Endothelial cell of umbilical vein (primary cell): ENCODE measurements around the gene TOP2A. TPM values are rescaled to one million over a fixed set of nuclear protein-coding genes. Genes with fewer than 3 reads are reported as not detected.

Source experiments
- BruUV-seq: library from RNA; stranded (reverse); fragments of 400-500 nt; replicated peaks from 2 replicates; lab custom pipeline; 2021; lab: Mats Ljungman, UMichigan
- CTCF ChIA-PET: fragments of 300-600, 350-600 bp; sonication (Branson Sonifier 250); formaldehyde crosslinking; loops from one replicate; lab custom pipeline; 2021; ENCODE audit warnings: antibody characterized with exemption, inconsistent platforms; lab: Charles Lee
- POLR2A ChIA-PET: fragments of 300-600, 350-600 bp; sonication (Branson Sonifier 250); formaldehyde crosslinking; loops from one replicate; lab custom pipeline; 2021; ENCODE audit warnings: antibody characterized with exemption, inconsistent platforms; lab: Charles Lee
- DNase-seq: peaks from one replicate; pipeline ENCODE4 v3.0.0-alpha.2; 2011; ENCODE audit warnings: low read depth, low spot score
- FAIRE-seq: peaks from 2 replicates; lab custom pipeline; 2011; peaks lifted over from hg19 to GRCh38; lab: Jason Lieb, UNC
- H2AFZ ChIP-seq: 2 replicates; pipeline ENCODE4 v1.6.0; 2012; ENCODE audit warnings: low read depth, low read length, control low read depth, inconsistent platforms
- H3K27ac ChIP-seq: 2 replicates; pipeline ENCODE4 v1.5.1; 2011; ENCODE audit warnings: low read depth, mild to moderate bottlenecking, control low read depth, low read length, moderate library complexity; ENCODE audit not compliant: insufficient read depth
- H3K27me3 ChIP-seq, 2 experiments: 2 replicates each; pipeline versions ENCODE4 v1.6.0 to v1.6.1; 2011; ENCODE audit warnings: low read length in 2 of 2, mixed read lengths in 1 of 2; ENCODE audit not compliant: control insufficient read depth in 2 of 2, insufficient read depth in 2 of 2
- H3K36me3 ChIP-seq, 2 experiments: 2 replicates in 1 of 2; 3 replicates in 1 of 2; pipeline ENCODE4 v1.5.1; 2011; ENCODE audit warnings: low read length in 2 of 2, mild to moderate bottlenecking in 1 of 2, moderate library complexity in 1 of 2; ENCODE audit not compliant: control insufficient read depth in 2 of 2, insufficient read depth in 2 of 2; ENCODE audit errors: extremely low read depth in 1 of 2
- H3K4me1 ChIP-seq: 3 replicates; pipeline ENCODE4 v1.5.1; 2011; ENCODE audit warnings: mild to moderate bottlenecking, low read length; ENCODE audit not compliant: control insufficient read depth, insufficient read depth; ENCODE audit errors: extremely low read depth
- H3K4me2 ChIP-seq: 2 replicates; pipeline ENCODE4 v1.6.1; 2011; ENCODE audit warnings: low read length, control low read depth, mixed read lengths; ENCODE audit not compliant: insufficient read depth
- H3K4me3 ChIP-seq, 3 experiments: fragments of 200-600 bp in 1 of 3; sonication (generic), shearing (Covaris generic) in 1 of 3; replicated peaks in 1 of 3; 2 replicates each; pipeline ENCODE4 v1.5.1; 2011 to 2016; ENCODE audit warnings: control low read depth in 3 of 3, low read length in 3 of 3, mild to moderate bottlenecking in 2 of 3, inconsistent platforms in 1 of 3, low read depth in 1 of 3, moderate library complexity in 1 of 3; ENCODE audit not compliant: insufficient read depth in 1 of 3
- H3K79me2 ChIP-seq: 2 replicates; pipeline ENCODE4 v1.6.0; 2012; ENCODE audit warnings: low read length, inconsistent platforms; ENCODE audit not compliant: control insufficient read depth, insufficient read depth
- H3K9ac ChIP-seq: replicated peaks from 2 replicates; pipeline ENCODE3; 2011; ENCODE audit warnings: low read length, control low read depth; ENCODE audit not compliant: insufficient read depth; ENCODE audit errors: extremely low read depth
- H3K9me1 ChIP-seq: replicated peaks from 3 replicates; pipeline ENCODE4 v1.6.0; 2011; ENCODE audit warnings: mild to moderate bottlenecking, low read length; ENCODE audit not compliant: control insufficient read depth, insufficient read depth; ENCODE audit errors: extremely low read depth
- H3K9me3 ChIP-seq: replicated peaks from 2 replicates; pipeline ENCODE4 v1.5.1; 2012; ENCODE audit warnings: low read length, inconsistent platforms; ENCODE audit not compliant: control insufficient read depth, insufficient read depth
- H4K20me1 ChIP-seq: replicated peaks from 2 replicates; pipeline ENCODE3; 2011; ENCODE audit warnings: mild to moderate bottlenecking, low read length; ENCODE audit not compliant: control insufficient read depth, insufficient read depth; ENCODE audit errors: extremely low read depth
- EZH2 ChIP-seq: IDR thresholded peaks from 2 replicates; pipeline ENCODE4 v1.6.1; 2012; ENCODE audit warnings: borderline replicate concordance, low read depth, mild to moderate bottlenecking, moderate library complexity, low read length, inconsistent platforms; ENCODE audit not compliant: severe bottlenecking
- FOS ChIP-seq: IDR thresholded peaks from 2 replicates; pipeline ENCODE4 v1.6.1; 2011; ENCODE audit warnings: mild to moderate bottlenecking, low read length, moderate library complexity, borderline replicate concordance; ENCODE audit not compliant: insufficient read depth
- GATA2 ChIP-seq: IDR thresholded peaks from 2 replicates; pipeline ENCODE4 v1.7.0; 2011; ENCODE audit warnings: low read depth, mild to moderate bottlenecking, moderate library complexity, mixed read lengths, low read length; ENCODE audit not compliant: insufficient read length, insufficient read depth
- JUN ChIP-seq: IDR thresholded peaks from 2 replicates; pipeline ENCODE4 v1.6.1; 2011; ENCODE audit warnings: borderline replicate concordance, low read depth; ENCODE audit not compliant: insufficient read length, insufficient read depth
- MYC ChIP-seq: IDR thresholded peaks from one replicate; pipeline ENCODE4 v1.6.1; 2011; ENCODE audit warnings: mild to moderate bottlenecking, low read depth, low read length
- POLR2A ChIP-seq: IDR thresholded peaks from 2 replicates; pipeline ENCODE4 v1.6.1; 2012; ENCODE audit warnings: low read depth, mild to moderate bottlenecking, control low read depth, low read length
- POLR2AphosphoS5 ChIP-seq: IDR thresholded peaks from 2 replicates; pipeline ENCODE4 v1.6.1; 2012; ENCODE audit warnings: low read depth, mild to moderate bottlenecking, control low read depth, low read length, moderate library complexity; ENCODE audit not compliant: insufficient read depth
- dilution Hi-C: fragments of 300-500 bp; cut with MboI; formaldehyde crosslinking; loops from one replicate; pipeline ENCODE4 v1.15.0; 2019; ENCODE audit warnings: low sequenced_read_pairs; ENCODE audit not compliant: extremely low pct_ligation_motif_present
- intact Hi-C: fragments of 100-400 bp; cut with micrococcal nuclease; formaldehyde crosslinking; loops from one replicate; pipeline ENCODE4 v1.10.0; 2022
- polyA plus RNA-seq, 4 experiments: library from polyadenylated mRNA; depleted of rRNA in 3 of 4; stranded (reverse) in 3 of 4; unstranded in 1 of 4; fragments of >200 nt; gene quantifications; 2 replicates each; pipeline versions ENCODE4 v1.2.1 to v1.2.3, GENCODE V29; 2011 to 2012; ENCODE audit warnings: missing spikeins in 1 of 4
- total RNA-seq: library from RNA; stranded (reverse); gene quantifications from 2 replicates; pipeline ENCODE4 v1.2.3, GENCODE V29; 2021
- TF ChIP-seq, protein P1 (sequence below): IDR thresholded peaks from 2 replicates; pipeline ENCODE4 v1.6.1; 2011; ENCODE audit not compliant: insufficient read depth, insufficient read length
- TF ChIP-seq, protein P2 (sequence below), 2 donors: IDR thresholded peaks; 1 replicate in 1 of 2; 2 replicates in 1 of 2; pipeline ENCODE4 v1.5.1; 2011; ENCODE audit warnings: low read length in 2 of 2, mild to moderate bottlenecking in 2 of 2, moderate library complexity in 2 of 2, control low read depth in 1 of 2, inconsistent platforms in 1 of 2, low read depth in 1 of 2; ENCODE audit not compliant: insufficient read depth in 1 of 2; ENCODE audit errors: extremely low read depth in 1 of 2

TOP2A gene
- total and polyA plus RNA-seq, 2 donors (not counting 3 experiments of a cell fraction or from before 2014, with no cell fraction given) = 31.3 to 160 TPM

DNA sequence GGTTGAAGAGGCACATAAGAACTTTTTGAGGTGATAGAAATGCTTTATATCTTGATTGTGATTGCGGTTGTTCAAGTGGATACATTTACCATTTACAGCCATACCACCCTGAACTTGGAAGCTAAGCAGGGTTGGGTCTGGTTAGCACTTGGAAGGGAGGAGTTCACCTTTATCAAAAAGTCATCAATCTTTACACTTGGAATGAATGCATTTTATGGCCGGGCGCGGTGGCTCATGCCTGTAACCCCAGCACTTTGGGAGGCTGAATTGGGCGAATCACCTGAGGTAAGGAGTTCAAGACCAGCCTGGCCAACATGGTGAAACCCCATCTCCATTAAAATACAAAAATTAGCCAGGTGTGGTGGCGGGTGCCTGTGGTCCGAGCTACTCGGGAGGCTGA, 43.7 kb downstream of the TOP2A start:
- H3K9ac ChIP-seq = no peak overlapping the region
- intact Hi-C loops = no loop called here
- FAIRE-seq = no peak

More for the DNA sequence above, 43.7 kb downstream of the TOP2A start:
- Histone ChIP-seq H3K27ac (no peak overlapping the region), H3K79me2 (no peaks in the 10 kb centered on the region), H3K4me3 (no peak overlapping the region), H3K4me2 (no peak overlapping the region), H3K27me3 (no peaks in the 10 kb centered on the region), H3K9me3 (no peaks in the 10 kb centered on the region), H4K20me1 (no peaks in the 10 kb centered on the region), H2AFZ (no peak overlapping the region), H3K4me1 (no peaks in the 10 kb centered on the region), H3K9me1 (no peaks in the 10 kb centered on the region), H3K36me3 (no peaks in the 10 kb centered on the region)
- no TSS peak for BruUV-seq
- dilution Hi-C loops = no loop called here
- CTCF ChIA-PET = interaction anchor here (1.0 to 1.1 kb wide), 2 partner anchors 11 to 159 kb away, joined by 3 to 5 read pairs; no protein-coding TSS in a partner anchor
- no peak for DNase-seq
- TF ChIP-seq FOS (no peak), GATA2 (no peak), POLR2A (no peak), EZH2 (no peak), MYC (no peak), POLR2AphosphoS5 (no peak), JUN (no peak)
- TF ChIP-seq, protein P1, sequence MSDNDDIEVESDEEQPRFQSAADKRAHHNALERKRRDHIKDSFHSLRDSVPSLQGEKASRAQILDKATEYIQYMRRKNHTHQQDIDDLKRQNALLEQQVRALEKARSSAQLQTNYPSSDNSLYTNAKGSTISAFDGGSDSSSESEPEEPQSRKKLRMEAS = no peak
- TF ChIP-seq, protein P2, sequence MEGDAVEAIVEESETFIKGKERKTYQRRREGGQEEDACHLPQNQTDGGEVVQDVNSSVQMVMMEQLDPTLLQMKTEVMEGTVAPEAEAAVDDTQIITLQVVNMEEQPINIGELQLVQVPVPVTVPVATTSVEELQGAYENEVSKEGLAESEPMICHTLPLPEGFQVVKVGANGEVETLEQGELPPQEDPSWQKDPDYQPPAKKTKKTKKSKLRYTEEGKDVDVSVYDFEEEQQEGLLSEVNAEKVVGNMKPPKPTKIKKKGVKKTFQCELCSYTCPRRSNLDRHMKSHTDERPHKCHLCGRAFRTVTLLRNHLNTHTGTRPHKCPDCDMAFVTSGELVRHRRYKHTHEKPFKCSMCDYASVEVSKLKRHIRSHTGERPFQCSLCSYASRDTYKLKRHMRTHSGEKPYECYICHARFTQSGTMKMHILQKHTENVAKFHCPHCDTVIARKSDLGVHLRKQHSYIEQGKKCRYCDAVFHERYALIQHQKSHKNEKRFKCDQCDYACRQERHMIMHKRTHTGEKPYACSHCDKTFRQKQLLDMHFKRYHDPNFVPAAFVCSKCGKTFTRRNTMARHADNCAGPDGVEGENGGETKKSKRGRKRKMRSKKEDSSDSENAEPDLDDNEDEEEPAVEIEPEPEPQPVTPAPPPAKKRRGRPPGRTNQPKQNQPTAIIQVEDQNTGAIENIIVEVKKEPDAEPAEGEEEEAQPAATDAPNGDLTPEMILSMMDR (IDR thresholded peaks at IDR 0.05; ENCODE audit: extremely low read depth in 1 of 2, insufficient read depth in 1 of 2, low read depth in 1 of 2, low read length in 2 of 2) = no peak
- POLR2A ChIA-PET = no interaction called here
